Measurements from ENCODE around the gene UNC5B.

The UNC5B gene

GRCh38 chr10:71333129-71333887, 120.9 kb downstream of the UNC5B start:
- DNase-seq, result no peak
- no peaks in the 10 kb centered on the region for H3K27me3 Mint-ChIP-seq (ENCODE audit: low read depth, poor library complexity)
- no peak overlapping the region for H3K4me3 Mint-ChIP-seq
- peaks cover 62% of the 10 kb centered on the region for H3K4me1 Mint-ChIP-seq
- H3K36me3 Mint-ChIP-seq (ENCODE audit: low read depth), result no peaks in the 10 kb centered on the region
- H3K27ac Mint-ChIP-seq, result no peak overlapping the region
- no peaks in the 10 kb centered on the region for H3K9me3 Mint-ChIP-seq
- TF ChIP-seq, protein P1, sequence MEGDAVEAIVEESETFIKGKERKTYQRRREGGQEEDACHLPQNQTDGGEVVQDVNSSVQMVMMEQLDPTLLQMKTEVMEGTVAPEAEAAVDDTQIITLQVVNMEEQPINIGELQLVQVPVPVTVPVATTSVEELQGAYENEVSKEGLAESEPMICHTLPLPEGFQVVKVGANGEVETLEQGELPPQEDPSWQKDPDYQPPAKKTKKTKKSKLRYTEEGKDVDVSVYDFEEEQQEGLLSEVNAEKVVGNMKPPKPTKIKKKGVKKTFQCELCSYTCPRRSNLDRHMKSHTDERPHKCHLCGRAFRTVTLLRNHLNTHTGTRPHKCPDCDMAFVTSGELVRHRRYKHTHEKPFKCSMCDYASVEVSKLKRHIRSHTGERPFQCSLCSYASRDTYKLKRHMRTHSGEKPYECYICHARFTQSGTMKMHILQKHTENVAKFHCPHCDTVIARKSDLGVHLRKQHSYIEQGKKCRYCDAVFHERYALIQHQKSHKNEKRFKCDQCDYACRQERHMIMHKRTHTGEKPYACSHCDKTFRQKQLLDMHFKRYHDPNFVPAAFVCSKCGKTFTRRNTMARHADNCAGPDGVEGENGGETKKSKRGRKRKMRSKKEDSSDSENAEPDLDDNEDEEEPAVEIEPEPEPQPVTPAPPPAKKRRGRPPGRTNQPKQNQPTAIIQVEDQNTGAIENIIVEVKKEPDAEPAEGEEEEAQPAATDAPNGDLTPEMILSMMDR (IDR thresholded peaks at IDR 0.05), result no peak

DNA sequence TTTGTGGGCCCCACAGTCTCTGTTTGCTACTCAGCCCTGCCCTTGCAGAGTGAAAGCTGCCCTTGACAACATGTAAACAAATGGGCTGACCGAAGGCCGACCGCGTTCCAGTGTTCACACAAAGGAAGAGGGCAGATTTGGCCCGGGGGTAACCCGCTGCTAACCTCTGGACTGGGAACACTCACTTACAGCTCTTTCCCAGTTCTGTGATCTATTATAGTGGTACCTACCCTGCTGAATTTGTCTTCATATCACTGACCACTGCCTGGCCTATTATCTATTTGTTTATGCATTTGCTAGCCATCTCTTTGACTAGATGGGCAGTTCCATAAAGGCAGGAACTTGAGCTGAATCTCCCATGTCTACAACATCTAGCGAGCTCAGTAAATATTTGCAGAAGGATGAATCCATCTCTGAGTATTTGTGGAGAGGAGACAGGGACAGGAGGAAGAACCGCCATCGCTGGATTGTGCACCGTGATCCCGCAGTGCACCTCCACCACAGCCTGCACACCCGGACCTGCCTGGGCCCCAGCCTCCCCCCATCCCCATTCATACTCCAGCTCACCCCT, 121.9 kb downstream of the UNC5B start:
- Mint-ChIP-seq H3K4me3 (no peak overlapping the region), H3K27ac (no peak overlapping the region), H3K36me3 (ENCODE audit: low read depth) (no peaks in the 10 kb centered on the region), H3K4me1 (peaks cover 72% of the 10 kb centered on the region), H3K27me3 (ENCODE audit: low read depth, poor library complexity) (no peaks in the 10 kb centered on the region), H3K9me3 (no peaks in the 10 kb centered on the region)
- no peak for DNase-seq
- TF ChIP-seq, protein P1 (IDR thresholded peaks at IDR 0.05), result no peak

DNA sequence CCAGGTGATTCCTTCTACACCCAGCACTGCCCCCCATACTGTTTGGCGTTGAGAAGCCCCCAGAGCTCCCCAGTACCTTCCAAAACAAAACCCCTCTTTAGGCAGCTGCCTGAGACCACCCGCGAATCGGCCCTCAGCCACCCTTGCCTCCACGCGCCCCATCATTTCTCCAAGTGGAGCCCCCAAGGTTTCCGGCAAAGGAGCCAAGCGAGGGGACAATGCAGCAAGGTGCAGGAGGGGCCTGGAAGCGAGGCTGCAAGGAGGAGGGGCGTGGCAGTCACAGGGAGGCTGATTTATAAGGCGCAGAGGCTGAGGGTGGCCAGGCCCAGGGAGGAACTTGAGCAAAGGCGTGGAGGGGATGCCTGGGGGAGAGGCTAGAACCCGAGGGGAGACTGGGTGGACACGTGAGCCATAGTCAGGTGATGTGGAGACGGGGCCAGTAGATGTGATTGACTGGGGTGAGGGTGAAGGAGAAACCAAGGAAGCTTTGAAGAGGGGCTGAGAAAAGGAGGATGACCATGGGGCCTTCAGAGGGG, 122.9 kb downstream of the UNC5B start:
- Mint-ChIP-seq H3K4me1 (peaks cover 79% of the 10 kb centered on the region), H3K27ac (no peak overlapping the region), H3K9me3 (no peaks in the 10 kb centered on the region), H3K27me3 (ENCODE audit: low read depth, poor library complexity) (no peaks in the 10 kb centered on the region), H3K4me3 (no peak overlapping the region), H3K36me3 (ENCODE audit: low read depth) (no peaks in the 10 kb centered on the region)
- no peak for DNase-seq
- TF ChIP-seq, protein P1 (IDR thresholded peaks at IDR 0.05), result no peak

DNA sequence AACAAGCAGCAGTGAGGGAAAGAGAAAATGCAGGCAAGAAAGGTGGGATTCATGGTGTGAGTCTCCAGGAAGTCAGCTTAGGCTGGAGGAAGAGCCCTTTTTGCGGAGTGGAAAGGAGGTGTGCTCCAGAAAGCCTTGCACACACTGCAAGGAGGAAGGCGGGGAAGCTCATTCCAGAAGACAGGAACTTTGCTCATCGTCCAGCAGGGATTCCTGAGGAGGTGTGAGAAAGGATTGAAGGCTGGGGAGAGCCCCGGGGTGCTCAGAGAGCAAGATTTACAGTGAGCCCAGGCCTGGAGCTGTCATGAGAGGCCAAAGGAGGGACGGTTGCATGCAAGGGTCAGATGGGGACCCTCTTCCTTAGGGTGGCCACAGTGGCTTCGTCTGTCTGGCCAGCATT, 124.3 kb downstream of the UNC5B start:
- Mint-ChIP-seq H3K36me3 (ENCODE audit: low read depth) (no peaks in the 10 kb centered on the region), H3K27ac (no peak overlapping the region), H3K27me3 (ENCODE audit: low read depth, poor library complexity) (no peaks in the 10 kb centered on the region), H3K9me3 (no peaks in the 10 kb centered on the region), H3K4me1 (peaks cover 88% of the 10 kb centered on the region), H3K4me3 (peak overlapping the region; percentile 46)
- TF ChIP-seq, protein P1 (IDR thresholded peaks at IDR 0.05), result no peak
- no peak for DNase-seq

DNA sequence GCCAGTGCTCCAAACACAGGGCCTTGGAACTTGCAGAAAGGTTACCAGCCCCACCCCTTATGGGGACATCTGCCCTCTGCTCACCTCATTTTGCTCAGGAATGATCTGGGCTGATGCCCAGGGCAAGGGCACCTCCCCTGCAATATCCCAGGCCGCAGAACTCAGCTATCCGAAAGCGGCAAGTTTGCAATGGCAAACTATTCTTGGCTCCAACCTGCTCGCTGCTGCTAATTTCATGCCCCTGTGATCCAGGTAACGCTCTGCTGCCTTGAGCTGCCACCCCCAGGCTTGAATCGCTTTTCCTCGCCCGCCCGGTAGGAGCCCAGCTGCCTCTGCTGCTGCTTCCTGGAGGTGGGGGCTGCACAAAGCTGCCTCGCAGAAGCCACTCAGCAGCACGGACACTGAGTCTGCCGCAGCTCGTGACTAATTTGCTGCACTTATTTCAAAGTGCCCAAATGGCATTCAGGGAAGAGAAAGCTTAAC, 124.9 kb downstream of the UNC5B start:
- Mint-ChIP-seq H3K4me1 (peaks cover 92% of the 10 kb centered on the region), H3K4me3 (peak overlapping the region; percentile 36), H3K9me3 (no peaks in the 10 kb centered on the region), H3K27me3 (ENCODE audit: low read depth, poor library complexity) (no peaks in the 10 kb centered on the region), H3K27ac (no peak overlapping the region), H3K36me3 (ENCODE audit: low read depth) (no peaks in the 10 kb centered on the region)
- DNase-seq, result peak; percentile 54
- TF ChIP-seq, protein P1 (IDR thresholded peaks at IDR 0.05), result no peak

All from nephron progenitor cell (in vitro differentiated cells).